GM19351 (cell line): ENCODE measurements around the gene DTNBP1.

ENCODE experiments used
- ATAC-seq: cut with Tn5 transposase; IDR thresholded peaks from one replicate; pipeline ENCODE4 v1.9.1; 2021; ENCODE audit warnings: mild to moderate bottlenecking, moderate library complexity; ENCODE audit not compliant: unreplicated experiment

Gene DTNBP1

DNA sequence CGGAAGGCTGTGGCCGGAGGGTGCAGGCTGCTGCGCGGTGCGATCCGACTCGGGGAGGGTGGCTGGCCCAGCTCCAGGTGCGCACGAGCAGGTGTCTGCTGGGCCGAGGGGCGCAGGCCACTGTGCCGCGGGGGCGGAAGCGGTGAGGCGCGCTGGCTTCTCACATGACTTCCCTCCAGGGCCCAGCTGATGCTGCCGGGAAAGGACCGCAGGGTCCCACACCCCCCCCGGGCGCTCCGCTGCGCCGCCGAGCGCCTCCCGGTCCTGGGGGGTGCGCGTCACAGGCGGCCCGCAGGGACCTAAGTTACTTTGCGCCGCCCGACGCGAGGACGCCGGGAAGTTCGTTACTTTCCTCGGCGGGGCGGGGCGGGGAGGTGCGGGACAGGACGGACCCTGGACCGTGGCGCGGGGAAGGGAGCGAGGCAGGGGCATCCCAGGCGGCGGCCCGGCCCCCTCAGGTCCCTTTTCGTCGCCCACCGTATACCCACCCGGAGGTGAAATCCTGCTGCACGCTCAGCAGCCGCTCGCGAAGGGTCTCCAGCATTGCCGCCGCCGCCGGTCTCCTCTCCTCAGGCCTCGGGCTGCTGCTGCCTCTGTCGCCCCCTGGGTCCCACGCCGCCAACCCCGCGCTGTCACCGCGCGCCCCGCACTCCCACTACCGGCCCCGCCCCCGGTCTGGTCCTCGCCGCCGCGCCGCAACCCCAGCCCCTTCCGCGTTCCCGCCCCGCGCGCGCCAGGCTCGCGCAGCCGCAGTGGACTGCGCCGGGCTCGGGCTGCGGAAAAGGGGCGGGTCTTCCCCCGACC lies at the start of gene DTNBP1:
DTNBP1 (minus strand) TSS at position 703 of the 804 bp plus-strand sequence; CDS start at position 544, 159 bp downstream.
- ATAC-seq, result peak; percentile 66

- no peak for ATAC-seq
Measured at GRCh38 chr6:15709651-15710269, 46.9 kb upstream of the DTNBP1 start.

- no peak for ATAC-seq
Measured at GRCh38 chr6:15708231-15708630, 45.4 kb upstream of the DTNBP1 start.

DNA sequence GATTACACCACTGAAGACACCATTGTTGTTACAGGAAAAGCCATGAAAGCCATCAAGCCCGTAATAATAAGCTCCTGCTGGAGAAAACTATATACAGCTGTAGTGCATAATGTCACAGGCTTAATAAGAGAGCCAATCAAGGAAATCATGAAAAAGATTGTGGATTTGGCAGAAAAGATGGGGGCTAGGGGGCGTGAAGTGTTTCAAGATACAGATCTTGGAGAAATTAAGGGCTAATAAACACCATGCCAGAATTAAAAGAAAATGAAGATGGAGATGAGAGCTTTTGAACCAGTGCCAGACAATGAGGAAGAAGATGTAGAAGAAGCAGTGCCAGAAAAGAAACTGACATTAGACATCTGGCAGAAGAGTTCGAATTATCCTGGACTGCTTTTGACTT lies 43.2 kb upstream of the DTNBP1 start:
- no peak for ATAC-seq

GRCh38 chr6:15698471-15698870 lies 35.6 kb upstream of the DTNBP1 start:
- ATAC-seq, result no peak

- no peak for ATAC-seq
Measured at GRCh38 chr6:15697895-15698294, 35.1 kb upstream of the DTNBP1 start.

- ATAC-seq, result peak; percentile 97
Measured at GRCh38 chr6:15691250-15691869, 28.5 kb upstream of the DTNBP1 start.

DNA sequence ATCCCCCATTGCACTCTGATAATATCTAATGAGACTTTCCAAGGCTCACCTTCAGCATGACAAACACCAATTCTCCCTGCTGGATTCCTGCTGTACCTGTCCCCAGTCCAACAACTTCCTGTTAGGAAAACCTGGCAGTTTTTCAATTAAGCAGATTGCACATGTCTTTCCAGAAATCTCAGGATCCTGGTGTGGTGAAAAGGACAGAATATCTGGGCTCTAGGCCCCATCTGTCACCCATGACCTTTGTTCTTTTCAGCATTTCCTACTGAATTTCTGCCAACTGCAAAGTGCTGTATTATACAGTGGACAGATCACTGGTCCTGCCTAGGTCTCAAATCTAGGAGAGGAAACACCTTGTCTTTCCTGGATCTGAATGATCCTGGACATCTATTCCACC lies 27.7 kb upstream of the DTNBP1 start:
- no peak for ATAC-seq

DNA sequence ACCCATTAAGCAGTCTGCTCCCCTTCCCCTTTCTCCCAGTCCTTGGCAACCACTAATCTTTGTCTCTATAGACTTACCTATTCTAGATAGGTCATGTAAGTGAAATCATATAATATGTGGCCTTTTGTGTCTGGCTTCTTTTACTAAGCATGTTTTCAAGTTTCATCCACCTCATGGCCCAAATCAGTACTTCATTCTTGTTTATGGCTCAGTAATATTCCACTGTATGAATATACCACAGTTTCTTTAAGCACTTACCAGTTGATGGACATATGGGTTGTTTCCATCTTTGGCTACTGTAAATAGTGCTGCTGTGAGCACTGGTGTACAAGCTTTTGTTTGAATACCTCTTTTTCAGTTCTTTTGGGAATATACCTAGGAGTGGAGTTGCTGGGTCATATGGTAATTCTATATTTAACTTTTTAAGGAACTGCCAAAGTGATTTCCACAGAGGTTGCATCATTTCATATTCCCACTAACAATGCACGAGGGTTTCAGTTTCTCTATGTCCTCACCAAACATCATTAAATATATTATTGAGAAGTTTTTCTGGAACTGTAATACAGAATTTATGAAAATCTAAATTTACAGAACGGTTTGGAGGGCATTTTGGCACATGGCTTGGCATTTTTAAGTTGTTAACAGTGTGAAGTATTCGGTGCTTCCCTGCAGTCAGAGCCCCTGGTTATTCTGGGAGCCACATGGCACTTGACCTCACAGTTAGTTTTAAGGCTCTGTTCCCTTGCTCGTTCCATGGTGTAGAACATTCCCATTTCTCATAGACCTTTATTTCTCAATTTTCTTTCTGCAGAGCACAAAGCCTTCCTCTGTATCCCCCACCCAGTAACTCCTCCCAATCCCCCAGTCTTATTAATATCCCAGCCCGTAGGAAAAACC lies 27.0 kb upstream of the DTNBP1 start:
- ATAC-seq, result no peak

DNA sequence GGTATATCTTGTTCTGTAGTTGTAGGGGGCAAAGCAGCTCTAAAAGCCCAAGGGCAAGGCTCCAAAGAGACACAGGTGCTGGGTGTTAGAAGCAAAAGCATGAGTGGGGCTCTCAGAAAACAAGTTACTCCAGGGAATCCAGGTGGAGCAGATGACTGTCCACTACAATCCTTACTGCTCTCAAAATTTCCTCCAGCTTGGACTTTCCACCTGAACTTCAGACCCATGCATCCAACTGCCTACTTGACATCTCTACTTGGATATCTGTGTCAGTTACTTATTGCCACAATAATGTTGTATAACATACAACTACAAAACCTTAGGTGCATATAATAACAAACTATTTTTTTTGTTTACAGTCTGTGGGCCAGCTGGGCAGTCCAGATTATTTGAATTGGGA lies 22.8 kb upstream of the DTNBP1 start:
- no peak for ATAC-seq

GRCh38 chr6:15682965-15683822 lies 20.4 kb upstream of the DTNBP1 start:
- no peak for ATAC-seq

GRCh38 chr6:15681946-15682345 lies 19.1 kb upstream of the DTNBP1 start:
- ATAC-seq, result no peak

GRCh38 chr6:15678514-15678913 lies 15.7 kb upstream of the DTNBP1 start:
- ATAC-seq, result no peak

DNA sequence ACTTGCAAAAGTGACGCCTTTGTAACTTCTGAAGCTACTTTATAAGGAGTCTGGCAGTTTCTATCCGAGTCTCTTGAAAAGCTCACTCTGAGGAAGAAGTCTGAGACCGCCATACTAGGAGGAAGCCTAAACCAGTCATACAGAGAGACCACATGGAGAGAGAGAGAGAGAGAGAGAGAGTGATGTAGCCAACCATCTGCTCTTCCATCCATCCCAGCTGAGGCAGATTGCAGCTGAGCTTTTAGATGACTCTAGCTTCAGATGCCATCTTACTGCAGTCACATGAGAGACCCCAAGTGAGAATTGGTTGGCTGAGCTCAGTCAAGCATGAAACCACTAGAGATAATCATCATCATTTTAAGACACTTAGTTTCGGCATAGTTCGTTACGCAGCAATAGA lies 15.0 kb upstream of the DTNBP1 start:
- no peak for ATAC-seq

GRCh38 chr6:15675536-15676220 lies 12.8 kb upstream of the DTNBP1 start:
- ATAC-seq, result no peak

- no peak for ATAC-seq
Measured at GRCh38 chr6:15674690-15675386, 12.0 kb upstream of the DTNBP1 start.

DNA sequence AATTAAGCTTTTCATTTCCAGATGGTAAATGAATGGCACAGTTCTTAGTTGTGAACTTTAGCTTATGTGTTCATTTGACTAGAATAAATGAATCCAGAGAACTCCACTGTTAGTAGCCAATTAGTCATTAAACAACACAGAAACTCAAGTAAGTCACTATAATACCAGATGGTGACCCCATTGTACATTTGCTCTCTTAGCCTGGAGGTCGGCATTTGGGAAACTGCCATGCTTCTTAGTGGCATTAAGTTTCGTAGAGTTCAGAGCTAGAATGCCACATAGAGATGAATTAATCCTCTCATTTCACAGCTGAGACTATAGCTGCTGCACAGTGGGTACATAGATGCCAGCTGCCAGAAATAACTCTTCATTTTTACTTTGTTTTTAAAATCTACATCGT lies 10.8 kb upstream of the DTNBP1 start:
- no peak for ATAC-seq

GRCh38 chr6:15672818-15673217 lies 10.0 kb upstream of the DTNBP1 start:
- ATAC-seq, result no peak

DNA sequence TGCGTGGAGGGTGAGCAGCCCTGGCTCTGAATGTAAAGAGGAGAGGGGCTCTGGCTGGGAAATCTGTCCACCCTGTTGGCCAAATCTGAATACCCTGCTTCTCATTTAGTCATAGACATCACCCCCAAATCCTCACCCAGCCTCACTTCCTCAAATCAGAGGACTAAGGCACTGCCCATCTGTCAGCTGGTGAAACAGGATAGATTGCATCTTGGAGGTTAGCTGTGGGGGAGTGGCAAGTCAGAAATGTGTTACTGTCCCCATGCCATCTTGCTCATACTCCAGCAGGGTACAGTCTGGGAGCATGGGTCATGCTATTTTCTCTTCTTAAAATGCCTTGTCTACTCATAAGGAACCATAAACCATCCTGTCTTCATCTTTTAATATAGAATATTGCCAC lies 9.5 kb upstream of the DTNBP1 start:
- no peak for ATAC-seq
